NB4 (cell line): ENCODE data around the gene CFAP300.
A peak's percentile ranks its signal among the peaks of the same experiment; 100 is the strongest.

Source experiments
- DNase-seq: peaks from one replicate; pipeline ENCODE4 v3.0.0; 2010; ENCODE audit warnings: low read depth
- H3K4me3 ChIP-seq: one replicate; pipeline ENCODE4 v1.5.1; 2011; ENCODE audit warnings: mild to moderate bottlenecking, low read depth, low read length, moderate library complexity
- MYC ChIP-seq: IDR thresholded peaks from 2 replicates; pipeline ENCODE4 v1.6.1; 2011; ENCODE audit warnings: low read depth, low read length
- POLR2A ChIP-seq: IDR thresholded peaks from 2 replicates; pipeline ENCODE4 v1.6.1; 2011; ENCODE audit warnings: mild to moderate bottlenecking; ENCODE audit not compliant: insufficient read length; ENCODE audit errors: extremely low read depth
- TF ChIP-seq, protein P1 (sequence below): IDR thresholded peaks from 2 replicates; pipeline ENCODE4 v1.6.1; 2011; ENCODE audit warnings: low read depth, low read length
- TF ChIP-seq, protein P2 (sequence below): IDR thresholded peaks from one replicate; pipeline ENCODE4 v1.5.1; 2012; ENCODE audit warnings: low read depth, low read length

The CFAP300 gene

DNA sequence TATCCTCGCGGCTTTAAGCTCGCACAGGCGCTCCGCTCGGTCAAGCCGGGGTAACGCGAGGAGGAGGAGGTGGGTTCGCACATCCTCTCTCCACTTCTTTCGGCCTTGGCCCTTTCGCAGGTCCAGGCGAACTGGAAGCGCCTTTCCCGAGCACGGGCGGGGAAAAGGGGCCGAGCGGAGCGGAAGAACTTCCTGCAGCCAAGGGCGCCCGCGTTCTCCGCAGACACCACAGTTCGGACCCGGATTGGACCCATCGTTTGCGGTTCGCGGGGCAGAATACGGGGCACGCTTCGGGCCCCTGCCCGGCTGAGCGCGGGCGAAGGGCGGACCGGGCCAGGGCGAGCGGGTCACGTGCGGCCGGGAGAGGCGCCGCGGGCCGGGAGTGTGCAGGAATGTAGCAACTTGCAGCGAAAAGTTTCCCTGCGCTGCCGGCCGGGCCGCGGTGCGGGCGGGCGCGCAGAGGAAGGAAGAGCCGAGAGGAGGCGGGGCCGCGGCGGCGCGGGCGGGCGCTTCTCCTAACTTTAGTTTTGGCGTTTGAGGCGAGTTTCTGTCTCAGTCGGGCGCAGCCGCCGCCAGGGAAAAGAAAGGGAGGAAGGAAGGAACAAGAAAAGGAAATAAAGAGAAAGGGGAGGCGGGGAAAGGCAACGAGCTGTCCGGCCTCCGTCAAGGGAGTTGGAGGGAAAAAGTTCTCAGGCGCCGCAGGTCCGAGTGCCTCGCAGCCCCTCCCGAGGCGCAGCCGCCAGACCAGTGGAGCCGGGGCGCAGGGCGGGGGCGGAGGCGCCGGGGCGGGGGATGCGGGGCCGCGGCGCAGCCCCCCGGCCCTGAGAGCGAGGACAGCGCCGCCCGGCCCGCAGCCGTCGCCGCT, 62.9 kb downstream of the CFAP300 start, which contains the start of gene YAP1:
TSS of gene YAP1 (plus strand) at position 552 of the 865 bp plus-strand sequence. CDS start 402 bp downstream, outside the sequence.
- DNase-seq = peak; percentile 78
- no peak within 1 kb of the TSS for H3K4me3 ChIP-seq
- TF ChIP-seq, protein P1, sequence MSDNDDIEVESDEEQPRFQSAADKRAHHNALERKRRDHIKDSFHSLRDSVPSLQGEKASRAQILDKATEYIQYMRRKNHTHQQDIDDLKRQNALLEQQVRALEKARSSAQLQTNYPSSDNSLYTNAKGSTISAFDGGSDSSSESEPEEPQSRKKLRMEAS = no peak
- TF ChIP-seq MYC = no peak
- TF ChIP-seq, protein P2, sequence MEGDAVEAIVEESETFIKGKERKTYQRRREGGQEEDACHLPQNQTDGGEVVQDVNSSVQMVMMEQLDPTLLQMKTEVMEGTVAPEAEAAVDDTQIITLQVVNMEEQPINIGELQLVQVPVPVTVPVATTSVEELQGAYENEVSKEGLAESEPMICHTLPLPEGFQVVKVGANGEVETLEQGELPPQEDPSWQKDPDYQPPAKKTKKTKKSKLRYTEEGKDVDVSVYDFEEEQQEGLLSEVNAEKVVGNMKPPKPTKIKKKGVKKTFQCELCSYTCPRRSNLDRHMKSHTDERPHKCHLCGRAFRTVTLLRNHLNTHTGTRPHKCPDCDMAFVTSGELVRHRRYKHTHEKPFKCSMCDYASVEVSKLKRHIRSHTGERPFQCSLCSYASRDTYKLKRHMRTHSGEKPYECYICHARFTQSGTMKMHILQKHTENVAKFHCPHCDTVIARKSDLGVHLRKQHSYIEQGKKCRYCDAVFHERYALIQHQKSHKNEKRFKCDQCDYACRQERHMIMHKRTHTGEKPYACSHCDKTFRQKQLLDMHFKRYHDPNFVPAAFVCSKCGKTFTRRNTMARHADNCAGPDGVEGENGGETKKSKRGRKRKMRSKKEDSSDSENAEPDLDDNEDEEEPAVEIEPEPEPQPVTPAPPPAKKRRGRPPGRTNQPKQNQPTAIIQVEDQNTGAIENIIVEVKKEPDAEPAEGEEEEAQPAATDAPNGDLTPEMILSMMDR = no peak
- TF ChIP-seq POLR2A = no peak

GRCh38 chr11:102110761-102111010, 63.4 kb downstream of the CFAP300 start:
- no peak overlapping the region for H3K4me3 ChIP-seq
- TF ChIP-seq, protein P1 = no peak
- no peak for TF ChIP-seq POLR2A
- TF ChIP-seq, protein P2 = no peak
- no peak for TF ChIP-seq MYC
- DNase-seq = no peak

DNA sequence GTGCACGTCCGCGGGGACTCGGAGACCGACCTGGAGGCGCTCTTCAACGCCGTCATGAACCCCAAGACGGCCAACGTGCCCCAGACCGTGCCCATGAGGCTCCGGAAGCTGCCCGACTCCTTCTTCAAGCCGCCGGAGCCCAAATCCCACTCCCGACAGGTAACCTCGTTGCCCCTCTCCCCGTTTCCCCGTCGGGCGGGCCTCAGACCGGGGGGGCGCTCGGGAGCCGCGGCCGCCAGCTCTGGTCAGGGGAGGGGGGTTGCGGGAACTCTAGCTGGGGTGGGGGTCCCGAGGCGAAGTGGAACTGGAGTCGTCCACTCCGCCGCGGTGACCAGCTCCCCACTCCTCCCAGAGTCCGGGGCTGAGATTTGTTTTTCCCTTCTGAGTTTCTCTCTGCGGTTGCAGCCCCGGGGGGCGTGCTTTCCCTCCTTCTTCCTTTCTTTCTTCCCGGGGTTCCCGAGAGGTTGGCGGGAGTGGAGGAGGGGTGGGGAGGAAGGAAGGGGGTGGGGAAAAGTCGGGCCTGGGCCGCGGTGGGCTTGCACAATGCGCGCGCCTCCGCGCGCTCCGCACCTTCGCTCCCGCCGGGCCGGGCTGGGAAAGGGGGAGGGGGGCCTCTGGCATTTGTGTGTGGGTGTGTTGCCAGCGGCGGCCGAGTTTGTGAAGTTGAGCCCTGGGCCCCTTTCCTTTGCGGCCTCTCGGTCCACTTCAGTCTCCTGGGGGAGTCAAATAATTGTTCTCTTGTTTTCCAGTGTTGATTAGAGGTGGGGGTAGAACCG, 64.0 kb downstream of the CFAP300 start:
- TF ChIP-seq, protein P2 = no peak
- TF ChIP-seq MYC (no peak), POLR2A (no peak)
- TF ChIP-seq, protein P1 = no peak
- DNase-seq = peak; percentile 8
- no peak overlapping the region for H3K4me3 ChIP-seq

DNA sequence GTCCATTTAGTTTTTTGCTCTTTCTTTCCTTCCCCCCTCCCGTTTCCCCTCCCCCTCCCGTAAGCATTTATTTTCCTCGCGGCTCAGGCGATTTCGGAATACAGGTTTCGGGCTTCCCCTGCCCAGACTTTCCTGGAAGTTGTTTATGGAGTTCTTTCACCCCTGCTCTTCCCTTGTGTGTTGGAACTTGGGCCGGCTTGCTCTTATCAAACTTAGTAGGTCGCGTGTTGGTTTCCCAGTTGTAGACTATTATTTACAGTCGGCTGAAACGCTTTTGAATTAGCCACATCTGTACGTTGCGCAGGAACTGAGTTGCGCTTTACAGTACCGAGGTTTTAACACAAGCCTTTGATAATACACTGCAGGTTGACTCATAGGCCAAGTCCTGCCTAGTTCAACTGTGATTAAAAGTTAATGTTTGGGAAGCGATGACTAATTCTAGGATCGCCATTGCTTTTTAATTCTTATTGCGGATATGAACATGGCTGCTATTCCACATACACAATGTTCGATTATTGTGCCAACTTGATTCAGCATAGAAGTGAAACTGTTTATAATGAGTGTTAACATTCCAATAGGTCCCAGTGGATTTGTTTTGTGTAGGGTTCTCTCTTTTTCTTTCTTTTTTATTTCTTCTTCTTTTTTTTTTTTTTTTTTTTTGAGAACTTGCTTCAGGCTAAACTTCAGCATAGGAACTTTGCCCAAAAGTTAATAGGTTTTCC, 64.7 kb downstream of the CFAP300 start:
- TF ChIP-seq, protein P1 = no peak
- no peak for TF ChIP-seq POLR2A
- TF ChIP-seq, protein P2 = no peak
- TF ChIP-seq MYC = no peak
- DNase-seq = peak; percentile 15
- no peak overlapping the region for H3K4me3 ChIP-seq

- H3K4me3 ChIP-seq = no peak overlapping the region
- no peak for DNase-seq
These were observed 65.2 kb downstream of the CFAP300 start for GRCh38 chr11:102112509-102112821.

More at GRCh38 chr11:102112509-102112821, 65.2 kb downstream of the CFAP300 start:
- TF ChIP-seq, protein P2 = no peak
- TF ChIP-seq, protein P1 = no peak
- TF ChIP-seq MYC (no peak), POLR2A (no peak)
